H1 (cell line): ENCODE results near the gene TRIM52. TPM values are rescaled to one million over a fixed set of nuclear protein-coding genes. Genes with fewer than 3 reads are reported as not detected.

ENCODE experiments used
- HDAC2 ChIP-seq, 2 experiments: fragments of 300-600 bp in 1 of 2; sonication (generic) in 1 of 2; IDR thresholded peaks; 2 replicates each; pipeline ENCODE4 v1.6.1; 2011 to 2012; ENCODE audit warnings: low read depth in 2 of 2, low read length in 2 of 2, mild to moderate bottlenecking in 2 of 2, moderate library complexity in 2 of 2, borderline replicate concordance in 1 of 2, inconsistent platforms in 1 of 2
- KDM4A ChIP-seq: IDR thresholded peaks from one replicate; pipeline ENCODE4 v1.7.1; 2012; ENCODE audit warnings: low read depth, mild to moderate bottlenecking, moderate library complexity, low read length, inconsistent platforms; ENCODE audit not compliant: severe bottlenecking
- NANOG ChIP-seq: IDR thresholded peaks from 2 replicates; pipeline ENCODE4 v1.6.1; 2011; ENCODE audit warnings: low read length, low read depth, mild to moderate bottlenecking, inconsistent platforms; ENCODE audit not compliant: insufficient read depth, poor library complexity, severe bottlenecking
- NRF1 ChIP-seq: IDR thresholded peaks from 2 replicates; pipeline ENCODE4 v1.6.1; 2011; ENCODE audit warnings: mild to moderate bottlenecking, low read depth, low read length, improper control_type of control experiment
- PHF8 ChIP-seq: fragments of 200-600 bp; sonication (generic); conservative IDR thresholded peaks from 2 replicates; pipeline ENCODE4 v1.7.1; 2012; ENCODE audit warnings: low read depth, mild to moderate bottlenecking, inconsistent platforms, low read length, moderate library complexity
- SIN3A ChIP-seq, 2 experiments: IDR thresholded peaks in 1 of 2; conservative IDR thresholded peaks in 1 of 2; 2 replicates each; pipeline ENCODE4 v1.6.1; 2011 to 2012; ENCODE audit warnings: low read length in 2 of 2, improper control_type of control experiment in 1 of 2, low read depth in 1 of 2, mild to moderate bottlenecking in 1 of 2
- TAF1 ChIP-seq: IDR thresholded peaks from 2 replicates; pipeline ENCODE4 v1.6.1; 2011; ENCODE audit warnings: mild to moderate bottlenecking, low read depth, low read length
- polyA plus RNA-seq, 7 experiments: library from polyadenylated mRNA; depleted of rRNA in 3 of 7; stranded (reverse) in 5 of 7; unstranded in 2 of 7; fragments of >200 nt in 5 of 7; fragments of 200-250 nt in 2 of 7; gene quantifications; 1 replicate in 5 of 7; 2 replicates in 1 of 7; 4 replicates in 1 of 7; pipeline versions ENCODE4 v1.2.1 to v1.2.3, GENCODE V29; 2011 to 2013; ENCODE audit warnings: missing spikeins in 2 of 7, mixed read lengths in 2 of 7
- total RNA-seq: library from RNA; stranded (reverse); fragmentation: NEBNext Ultra II Directional; extraction: Animal tissue kit (Norgen Biotek cat#: 25700); gene quantifications from 2 replicates; pipeline ENCODE4 v1.2.1, GENCODE V29; 2021
- TF ChIP-seq, protein P1 (sequence below): IDR thresholded peaks from 2 replicates; pipeline ENCODE4 v1.6.1; 2012; ENCODE audit warnings: inconsistent platforms
- TF ChIP-seq, protein P2 (sequence below): IDR thresholded peaks from 2 replicates; pipeline ENCODE4 v1.6.1; 2012; ENCODE audit warnings: low read length, inconsistent platforms

TRIM52 gene
- total and polyA plus RNA-seq, 2 of the 8 experiments (the other 6 are each of a cell fraction or from before 2014, with no cell fraction given): 4.2 to 5.7 TPM

- TF ChIP-seq NANOG (no peak), TAF1 (no peak), PHF8 (no peak), HDAC2 (IDR thresholded peaks at IDR 0.05; ENCODE audit: borderline replicate concordance in 1 of 2, low read depth in 2 of 2, low read length in 2 of 2) (no peak), NRF1 (no peak), KDM4A (no peak), SIN3A (conservative IDR thresholded peaks at IDR 0.05 in 1 of 2, IDR thresholded peaks at IDR 0.05 in 1 of 2; ENCODE audit: low read depth in 1 of 2, low read length in 2 of 2) (no peak)
- TF ChIP-seq, protein P1, sequence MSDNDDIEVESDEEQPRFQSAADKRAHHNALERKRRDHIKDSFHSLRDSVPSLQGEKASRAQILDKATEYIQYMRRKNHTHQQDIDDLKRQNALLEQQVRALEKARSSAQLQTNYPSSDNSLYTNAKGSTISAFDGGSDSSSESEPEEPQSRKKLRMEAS: no peak
- TF ChIP-seq, protein P2, sequence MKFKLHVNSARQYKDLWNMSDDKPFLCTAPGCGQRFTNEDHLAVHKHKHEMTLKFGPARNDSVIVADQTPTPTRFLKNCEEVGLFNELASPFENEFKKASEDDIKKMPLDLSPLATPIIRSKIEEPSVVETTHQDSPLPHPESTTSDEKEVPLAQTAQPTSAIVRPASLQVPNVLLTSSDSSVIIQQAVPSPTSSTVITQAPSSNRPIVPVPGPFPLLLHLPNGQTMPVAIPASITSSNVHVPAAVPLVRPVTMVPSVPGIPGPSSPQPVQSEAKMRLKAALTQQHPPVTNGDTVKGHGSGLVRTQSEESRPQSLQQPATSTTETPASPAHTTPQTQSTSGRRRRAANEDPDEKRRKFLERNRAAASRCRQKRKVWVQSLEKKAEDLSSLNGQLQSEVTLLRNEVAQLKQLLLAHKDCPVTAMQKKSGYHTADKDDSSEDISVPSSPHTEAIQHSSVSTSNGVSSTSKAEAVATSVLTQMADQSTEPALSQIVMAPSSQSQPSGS: no peak
- TF ChIP-seq, all 59 proteins: peak for 0
Measured at GRCh38 chr5:181220178-181220515, 40.8 kb downstream of the TRIM52 start (continued).
